ENCODE measurements around the gene KCTD10. TPM values are rescaled to one million over a fixed set of nuclear protein-coding genes. Genes with fewer than 3 reads are reported as not detected.

The KCTD10 gene
- polyA plus RNA-seq, 1 donor (not counting 4 experiments of a cell fraction or from before 2014, with no cell fraction given) = 107 TPM

DNA sequence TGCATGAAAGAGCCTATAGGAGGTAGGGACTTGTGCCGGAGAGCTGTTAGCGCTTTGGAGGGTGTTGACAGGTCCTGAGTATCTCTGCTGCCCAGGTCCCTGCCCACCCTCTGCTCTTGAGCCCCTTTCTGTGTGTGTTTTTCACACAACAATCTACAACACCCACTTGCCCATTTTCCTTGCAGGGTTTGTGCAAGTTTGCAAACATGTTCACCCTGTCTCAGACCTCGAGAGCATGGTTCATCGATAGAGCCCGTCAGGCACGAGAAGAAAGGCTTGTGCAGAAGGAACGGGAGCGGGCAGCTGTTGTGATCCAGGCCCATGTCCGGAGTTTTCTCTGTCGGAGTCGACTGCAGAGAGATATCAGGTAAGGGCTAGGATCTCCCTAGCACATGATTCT is 6.2 kb upstream of the KCTD10 start:
- DNase-seq (ENCODE audit: low read depth, low spot score) (no peak), FAIRE-seq (no peak)
- no peaks in the 10 kb centered on the region for H3K27me3 ChIP-seq (ENCODE audit: control insufficient read depth, extremely low read depth, insufficient read depth, low read length)
- H3K9ac ChIP-seq (ENCODE audit: control insufficient read depth, extremely low read depth, insufficient read depth, low read length) = no peak overlapping the region
- H3K9me1 ChIP-seq (ENCODE audit: control insufficient read depth, extremely low read depth, insufficient read depth, low read length) = no peaks in the 10 kb centered on the region
- no peak overlapping the region for H3K4me2 ChIP-seq (ENCODE audit: control insufficient read depth, extremely low read depth, insufficient read depth, low read depth, low read length)
- dilution Hi-C loops (cut with MboI; ENCODE audit: extremely low pct_ligation_motif_present, low sequenced_read_pairs) = no loop called here
- no peak overlapping the region for H3K27ac ChIP-seq (ENCODE audit: control insufficient read depth, insufficient read depth, low read length)
- peaks cover 5% of the 10 kb centered on the region for H3K4me1 ChIP-seq (ENCODE audit: control insufficient read depth, extremely low read depth, insufficient read depth, low read length)
- no peak for TF ChIP-seq EZH2 (IDR thresholded peaks at IDR 0.05; ENCODE audit: low read length)
- TF ChIP-seq, protein P1, sequence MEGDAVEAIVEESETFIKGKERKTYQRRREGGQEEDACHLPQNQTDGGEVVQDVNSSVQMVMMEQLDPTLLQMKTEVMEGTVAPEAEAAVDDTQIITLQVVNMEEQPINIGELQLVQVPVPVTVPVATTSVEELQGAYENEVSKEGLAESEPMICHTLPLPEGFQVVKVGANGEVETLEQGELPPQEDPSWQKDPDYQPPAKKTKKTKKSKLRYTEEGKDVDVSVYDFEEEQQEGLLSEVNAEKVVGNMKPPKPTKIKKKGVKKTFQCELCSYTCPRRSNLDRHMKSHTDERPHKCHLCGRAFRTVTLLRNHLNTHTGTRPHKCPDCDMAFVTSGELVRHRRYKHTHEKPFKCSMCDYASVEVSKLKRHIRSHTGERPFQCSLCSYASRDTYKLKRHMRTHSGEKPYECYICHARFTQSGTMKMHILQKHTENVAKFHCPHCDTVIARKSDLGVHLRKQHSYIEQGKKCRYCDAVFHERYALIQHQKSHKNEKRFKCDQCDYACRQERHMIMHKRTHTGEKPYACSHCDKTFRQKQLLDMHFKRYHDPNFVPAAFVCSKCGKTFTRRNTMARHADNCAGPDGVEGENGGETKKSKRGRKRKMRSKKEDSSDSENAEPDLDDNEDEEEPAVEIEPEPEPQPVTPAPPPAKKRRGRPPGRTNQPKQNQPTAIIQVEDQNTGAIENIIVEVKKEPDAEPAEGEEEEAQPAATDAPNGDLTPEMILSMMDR (optimal IDR thresholded peaks at IDR 0.05 in 1 of 3, IDR thresholded peaks at IDR 0.05 in 1 of 3, conservative IDR thresholded peaks at IDR 0.05 in 1 of 3; ENCODE audit: extremely low read depth in 1 of 3, insufficient read depth in 2 of 3, low read length in 3 of 3) = no peak
- H3K36me3 ChIP-seq (ENCODE audit: control insufficient read depth in 2 of 2, extremely low read depth in 1 of 2, insufficient read depth in 2 of 2, low read length in 2 of 2) = peaks cover 30% of the 10 kb centered on the region in 2 experiments
- peaks cover 15% of the 10 kb centered on the region for H3K79me2 ChIP-seq (ENCODE audit: control insufficient read depth, insufficient read depth, low read length)
- no peaks in the 10 kb centered on the region for H4K20me1 ChIP-seq (ENCODE audit: control insufficient read depth, extremely low read depth, insufficient read depth, low read length)
- H3K4me3 ChIP-seq (ENCODE audit: control insufficient read depth in 2 of 3, extremely low read depth in 1 of 3, insufficient read depth in 2 of 3, low read depth in 1 of 3, low read length in 3 of 3) = no peak overlapping the region
- H2AFZ ChIP-seq (ENCODE audit: control insufficient read depth, low read length) = no peak overlapping the region
- H3K9me3 ChIP-seq (ENCODE audit: control insufficient read depth, low read depth, low read length) = no peaks in the 10 kb centered on the region

DNA sequence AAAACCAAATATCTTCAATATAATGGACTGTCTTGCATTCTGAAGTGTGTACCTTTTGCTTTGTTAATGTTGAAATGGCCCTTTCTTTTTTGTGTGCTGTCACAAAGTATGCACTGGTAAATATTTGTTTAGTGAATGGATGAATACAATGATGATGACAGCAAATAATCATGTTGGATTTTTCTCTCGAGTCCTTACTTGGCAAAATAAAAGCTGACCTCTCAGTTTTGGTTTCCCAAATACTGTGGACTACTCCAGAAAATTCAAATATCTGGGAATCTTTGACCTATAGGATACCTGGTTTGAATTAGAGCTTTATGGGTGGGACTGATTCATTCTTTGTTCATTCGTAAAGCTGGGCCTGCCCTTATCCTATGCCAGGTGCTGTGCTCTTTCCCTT is 5.8 kb upstream of the KCTD10 start:
- Histone ChIP-seq H3K9me1 (ENCODE audit: control insufficient read depth, extremely low read depth, insufficient read depth, low read length) (no peaks in the 10 kb centered on the region), H3K4me2 (ENCODE audit: control insufficient read depth, extremely low read depth, insufficient read depth, low read depth, low read length) (no peak overlapping the region), H3K9me3 (ENCODE audit: control insufficient read depth, low read depth, low read length) (no peaks in the 10 kb centered on the region), H3K36me3 (ENCODE audit: control insufficient read depth in 2 of 2, extremely low read depth in 1 of 2, insufficient read depth in 2 of 2, low read length in 2 of 2) (peaks cover 25 to 26% of the 10 kb centered on the region in 2 experiments), H4K20me1 (ENCODE audit: control insufficient read depth, extremely low read depth, insufficient read depth, low read length) (no peaks in the 10 kb centered on the region), H3K27ac (ENCODE audit: control insufficient read depth, insufficient read depth, low read length) (no peak overlapping the region), H3K4me3 (ENCODE audit: control insufficient read depth in 2 of 3, extremely low read depth in 1 of 3, insufficient read depth in 2 of 3, low read depth in 1 of 3, low read length in 3 of 3) (no peak overlapping the region), H3K79me2 (ENCODE audit: control insufficient read depth, insufficient read depth, low read length) (peaks cover 19% of the 10 kb centered on the region), H3K4me1 (ENCODE audit: control insufficient read depth, extremely low read depth, insufficient read depth, low read length) (peaks cover 6% of the 10 kb centered on the region), H2AFZ (ENCODE audit: control insufficient read depth, low read length) (no peak overlapping the region), H3K27me3 (ENCODE audit: control insufficient read depth, extremely low read depth, insufficient read depth, low read length) (no peaks in the 10 kb centered on the region), H3K9ac (ENCODE audit: control insufficient read depth, extremely low read depth, insufficient read depth, low read length) (no peak overlapping the region)
- dilution Hi-C loops (cut with MboI; ENCODE audit: extremely low pct_ligation_motif_present, low sequenced_read_pairs) = no loop called here
- FAIRE-seq (no peak), DNase-seq (ENCODE audit: low read depth, low spot score) (no peak)
- TF ChIP-seq, protein P1 (optimal IDR thresholded peaks at IDR 0.05 in 1 of 3, IDR thresholded peaks at IDR 0.05 in 1 of 3, conservative IDR thresholded peaks at IDR 0.05 in 1 of 3; ENCODE audit: extremely low read depth in 1 of 3, insufficient read depth in 2 of 3, low read length in 3 of 3) = no peak
- TF ChIP-seq EZH2 (IDR thresholded peaks at IDR 0.05; ENCODE audit: low read length) = no peak
